BJ (cell line): ENCODE results near the gene MTMR12. TPM values are rescaled to one million over a fixed set of nuclear protein-coding genes. Genes with fewer than 3 reads are reported as not detected.

Experiments
- CTCF ChIA-PET: fragments of 350-600 bp; formaldehyde crosslinking; extraction: SDS; loops from one replicate; lab custom pipeline; 2021; ENCODE audit warnings: antibody characterized with exemption, inconsistent platforms; lab: Yijun Ruan, JAX
- POLR2A ChIA-PET: fragments of 300-600 bp; sonication (Branson Sonifier 250); formaldehyde crosslinking; extraction: SDS; loops from one replicate; lab custom pipeline; 2021; ENCODE audit warnings: antibody characterized with exemption; lab: Charles Lee
- DNase-seq: peaks from one replicate; pipeline ENCODE4 v3.0.0-alpha.2; 2011; ENCODE audit warnings: low read depth
- H3K27me3 ChIP-seq: 2 replicates; pipeline ENCODE4 v1.6.0; 2011; ENCODE audit warnings: low read length; ENCODE audit not compliant: control insufficient read depth, insufficient read depth
- H3K36me3 ChIP-seq: 2 replicates; pipeline ENCODE4 v1.5.1; 2011; ENCODE audit warnings: low read length; ENCODE audit not compliant: control insufficient read depth, insufficient read depth
- H3K4me3 ChIP-seq: 2 replicates; pipeline ENCODE4 v1.5.1; 2011; ENCODE audit warnings: low read depth, mild to moderate bottlenecking, control low read depth, low read length
- CTCF ChIP-seq: IDR thresholded peaks from 2 replicates; pipeline ENCODE4 v1.5.1; 2011; ENCODE audit warnings: low read depth, mild to moderate bottlenecking, control low read depth, inconsistent platforms, low read length, moderate library complexity; ENCODE audit not compliant: insufficient read depth
- polyA plus RNA-seq: library from polyadenylated mRNA; depleted of rRNA; stranded (reverse); fragments of >200 nt; gene quantifications from 2 replicates; pipeline ENCODE4 v1.2.3, GENCODE V29; 2011

Gene MTMR12
- polyA plus RNA-seq, 1 experiment = 11.1 TPM

GRCh38 chr5:32329395-32329834 lies 16.7 kb upstream of the MTMR12 start:
- Histone ChIP-seq H3K36me3 (no peaks in the 10 kb centered on the region), H3K4me3 (no peak overlapping the region), H3K27me3 (no peaks in the 10 kb centered on the region)
- TF ChIP-seq CTCF = peak; percentile 80
- ChIA-PET POLR2A (no interaction called here), CTCF (interaction anchor here (0.5 to 6.0 kb wide), 32 partner anchors 9 to 505 kb away, joined by 3 to 145 read pairs (median 4); no protein-coding TSS in a partner anchor)
- DNase-seq = no peak

- DNase-seq = no peak
- ChIA-PET POLR2A (no interaction called here), CTCF (interaction anchor here (6.0 kb wide), 1 partner anchor 94 kb away, joined by 145 read pairs; no protein-coding TSS in a partner anchor)
- H3K36me3 ChIP-seq = no peaks in the 10 kb centered on the region
- H3K27me3 ChIP-seq = no peaks in the 10 kb centered on the region
- TF ChIP-seq CTCF = no peak
- H3K4me3 ChIP-seq = no peak overlapping the region
These were observed 13.6 kb upstream of the MTMR12 start for GRCh38 chr5:32326216-32326772.

DNA sequence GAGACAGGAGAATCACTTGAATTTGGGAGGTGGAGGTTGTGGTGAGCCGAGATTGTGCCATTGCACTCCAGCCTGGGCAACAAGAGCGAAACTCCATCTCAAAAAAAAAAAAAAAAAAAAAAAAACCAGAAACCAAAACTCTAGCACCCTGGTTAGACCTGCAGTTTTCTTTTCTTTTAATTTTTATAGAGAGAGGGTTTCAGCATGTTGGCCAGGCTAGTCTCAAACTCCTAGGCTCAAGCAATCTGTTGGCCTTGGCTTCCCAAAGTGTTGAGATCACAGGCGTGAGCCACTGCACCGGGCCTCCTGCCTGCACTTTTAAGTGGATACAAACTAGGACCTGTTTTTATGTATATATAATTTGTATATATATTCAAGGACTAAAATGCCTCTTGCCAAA lies 12.9 kb upstream of the MTMR12 start:
- Histone ChIP-seq H3K27me3 (no peaks in the 10 kb centered on the region), H3K4me3 (no peak overlapping the region), H3K36me3 (no peaks in the 10 kb centered on the region)
- no peak for TF ChIP-seq CTCF
- no peak for DNase-seq
- POLR2A ChIA-PET = no interaction called here
- CTCF ChIA-PET = no interaction called here

DNA sequence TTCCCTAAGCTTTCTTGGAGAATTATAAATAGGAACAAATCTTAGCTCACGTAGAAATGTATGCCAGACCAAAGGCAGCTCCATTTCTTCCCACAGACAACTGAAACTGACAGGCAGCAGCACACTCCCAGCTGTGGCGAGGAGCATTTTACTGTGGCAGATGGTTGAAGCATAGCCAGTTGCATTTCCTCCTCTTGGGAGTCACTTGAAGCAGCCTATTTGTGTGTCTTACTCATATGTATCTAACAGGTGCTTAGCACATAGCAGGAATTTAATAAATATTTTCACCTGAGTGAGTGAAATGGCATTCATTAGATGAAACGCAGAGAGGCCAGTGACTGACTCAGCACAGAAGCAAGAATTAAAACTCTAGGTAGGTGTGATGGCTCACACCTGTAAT lies 12.3 kb upstream of the MTMR12 start:
- CTCF ChIA-PET = interaction anchor here (1.2 kb wide), 1 partner anchor 93 kb away, joined by 7 read pairs; no protein-coding TSS in a partner anchor

GRCh38 chr5:32323741-32324140 lies 11.0 kb upstream of the MTMR12 start:
- Histone ChIP-seq H3K27me3 (no peaks in the 10 kb centered on the region), H3K4me3 (no peak overlapping the region), H3K36me3 (no peaks in the 10 kb centered on the region)
- no peak for DNase-seq
- ChIA-PET POLR2A (no interaction called here), CTCF (interaction anchor here (1.0 kb wide), 1 partner anchor 92 kb away, joined by 4 read pairs; no protein-coding TSS in a partner anchor)
- TF ChIP-seq CTCF = no peak

More for the DNA sequence above, 12.3 kb upstream of the MTMR12 start:
- no peak for TF ChIP-seq CTCF
- POLR2A ChIA-PET = no interaction called here
- H3K4me3 ChIP-seq = no peak overlapping the region
- DNase-seq = no peak
- H3K27me3 ChIP-seq = no peaks in the 10 kb centered on the region
- H3K36me3 ChIP-seq = no peaks in the 10 kb centered on the region
